Measurements from ENCODE around the gene TOX2.
A peak's percentile ranks its signal among the peaks of the same experiment; 100 is the strongest.

The TOX2 gene

GRCh38 chr20:43960231-43960630 is 45.6 kb downstream of the TOX2 start:
- DNase-seq, result no peak

- no peak for DNase-seq
Measured at GRCh38 chr20:43961116-43961515, 46.5 kb downstream of the TOX2 start.

GRCh38 chr20:43961541-43962471 is 47.2 kb downstream of the TOX2 start:
- DNase-seq, result no peak

- DNase-seq, result no peak
Measured at GRCh38 chr20:43962530-43962929, 47.9 kb downstream of the TOX2 start.

GRCh38 chr20:43963233-43963632 is 48.6 kb downstream of the TOX2 start:
- no peak for DNase-seq

- peak; percentile 46 to 49 for DNase-seq
Measured at GRCh38 chr20:43963872-43964791, 49.5 kb downstream of the TOX2 start.

GRCh38 chr20:43968341-43969000 is 53.8 kb downstream of the TOX2 start:
- DNase-seq, result no peak

- no peak for DNase-seq
Measured at GRCh38 chr20:43969028-43969447, 54.4 kb downstream of the TOX2 start.

- no peak for DNase-seq
Measured at GRCh38 chr20:43969501-43970182, 55.0 kb downstream of the TOX2 start.

- DNase-seq, result no peak
Measured at GRCh38 chr20:43971267-43971666, 56.6 kb downstream of the TOX2 start.

GRCh38 chr20:43972051-43972450 is 57.4 kb downstream of the TOX2 start:
- no peak for DNase-seq

- no peak for DNase-seq
Measured at GRCh38 chr20:43972692-43973091, 58.0 kb downstream of the TOX2 start.

GRCh38 chr20:43973231-43973630 is 58.6 kb downstream of the TOX2 start:
- DNase-seq, result no peak

GRCh38 chr20:43973671-43974450 is 59.2 kb downstream of the TOX2 start:
- no peak for DNase-seq

- no peak for DNase-seq
Measured at GRCh38 chr20:43974695-43975094, 60.0 kb downstream of the TOX2 start.

- no peak for DNase-seq
Measured at GRCh38 chr20:43975096-43975768, 60.6 kb downstream of the TOX2 start.

- DNase-seq, result no peak
Measured at GRCh38 chr20:43976547-43976946, 61.9 kb downstream of the TOX2 start.

GRCh38 chr20:43977252-43977651 is 62.6 kb downstream of the TOX2 start:
- no peak for DNase-seq

- no peak for DNase-seq
Measured at GRCh38 chr20:43977962-43978361, 63.3 kb downstream of the TOX2 start.

GRCh38 chr20:43979576-43980105 is 65.0 kb downstream of the TOX2 start:
- no peak for DNase-seq

GRCh38 chr20:43981540-43981939 is 66.9 kb downstream of the TOX2 start:
- DNase-seq, result no peak
